ENCODE data around the gene CCDC167.

DNA sequence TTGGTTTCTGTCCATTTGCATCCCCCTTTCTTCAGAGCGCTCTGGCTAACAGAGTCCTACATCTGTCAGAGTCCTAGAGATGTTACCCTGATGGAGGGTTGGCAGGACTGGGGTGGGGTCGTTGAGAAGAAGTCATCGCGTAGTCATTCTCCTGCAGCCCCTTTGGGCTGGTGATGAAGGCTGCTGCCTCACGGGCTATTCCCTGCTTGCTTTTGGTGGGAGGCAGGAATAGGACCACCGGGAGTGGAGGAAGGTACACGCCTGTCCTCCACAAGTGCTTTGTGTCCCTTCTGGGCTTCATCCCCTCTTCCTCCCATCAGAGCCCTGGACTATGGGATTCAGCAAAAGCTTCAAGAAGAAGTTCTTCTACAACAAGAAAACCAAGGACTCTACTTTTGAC, 20.9 kb downstream of the CCDC167 start:
- TF ChIP-seq CTCF (IDR thresholded peaks at IDR 0.05) (no peak), POLR2A (IDR thresholded peaks at IDR 0.05) (no peak)
